NCI-H1436 (cell line): ENCODE data around the gene PTPRE.

Source experiments
- DNase-seq: peaks from one replicate; lab custom pipeline; 2025; lab: John Stamatoyannopoulos, UW

The PTPRE gene

GRCh38 chr10:128000471-128001362 is 93.8 kb downstream of the PTPRE start:
- DNase-seq = no peak

GRCh38 chr10:128001363-128001745 is 94.5 kb downstream of the PTPRE start:
- DNase-seq = no peak

GRCh38 chr10:128001849-128002248 is 94.9 kb downstream of the PTPRE start:
- no peak for DNase-seq

GRCh38 chr10:128003521-128003920 is 96.6 kb downstream of the PTPRE start:
- no peak for DNase-seq

- DNase-seq = no peak
Measured at GRCh38 chr10:128005858-128006257, 99.0 kb downstream of the PTPRE start.

DNA sequence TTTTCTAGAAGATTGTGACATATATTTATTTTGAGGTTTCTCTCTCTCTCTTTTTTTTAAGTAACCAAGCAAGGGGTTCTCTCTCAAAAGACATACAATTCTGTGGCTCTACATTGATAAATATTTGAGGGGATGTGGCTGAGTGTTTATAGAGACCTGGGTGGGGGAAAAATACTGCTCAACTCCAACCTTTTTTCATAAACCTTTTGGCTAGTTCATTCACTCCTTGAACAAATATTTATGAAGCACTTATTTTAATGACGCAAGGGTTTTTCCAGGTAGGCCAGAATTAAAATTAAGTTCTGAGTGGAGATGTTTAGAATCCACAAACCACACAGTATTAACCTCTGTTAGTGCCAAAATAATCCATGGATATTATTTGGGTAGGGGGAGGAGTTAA is 100.2 kb downstream of the PTPRE start:
- DNase-seq = no peak

DNA sequence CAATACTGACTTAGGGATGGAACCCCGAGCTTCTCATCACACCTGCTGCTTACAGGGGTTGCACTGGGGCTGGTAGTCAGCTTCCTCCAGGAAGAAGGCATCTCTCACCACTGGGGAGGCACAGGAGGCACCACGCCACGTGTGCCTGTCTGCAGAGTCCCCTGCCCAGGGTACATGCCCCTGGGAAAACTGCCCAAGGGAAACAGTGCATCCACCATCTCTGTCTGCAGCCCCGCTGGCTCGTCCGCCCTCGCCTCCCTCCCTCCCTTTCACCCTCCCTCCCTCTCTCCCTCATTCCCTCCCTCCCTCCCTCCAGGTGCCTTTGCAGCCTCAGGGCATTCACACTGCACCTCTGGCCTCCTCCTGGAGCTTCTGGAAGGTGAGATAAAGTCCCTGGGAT is 101.1 kb downstream of the PTPRE start:
- no peak for DNase-seq

DNA sequence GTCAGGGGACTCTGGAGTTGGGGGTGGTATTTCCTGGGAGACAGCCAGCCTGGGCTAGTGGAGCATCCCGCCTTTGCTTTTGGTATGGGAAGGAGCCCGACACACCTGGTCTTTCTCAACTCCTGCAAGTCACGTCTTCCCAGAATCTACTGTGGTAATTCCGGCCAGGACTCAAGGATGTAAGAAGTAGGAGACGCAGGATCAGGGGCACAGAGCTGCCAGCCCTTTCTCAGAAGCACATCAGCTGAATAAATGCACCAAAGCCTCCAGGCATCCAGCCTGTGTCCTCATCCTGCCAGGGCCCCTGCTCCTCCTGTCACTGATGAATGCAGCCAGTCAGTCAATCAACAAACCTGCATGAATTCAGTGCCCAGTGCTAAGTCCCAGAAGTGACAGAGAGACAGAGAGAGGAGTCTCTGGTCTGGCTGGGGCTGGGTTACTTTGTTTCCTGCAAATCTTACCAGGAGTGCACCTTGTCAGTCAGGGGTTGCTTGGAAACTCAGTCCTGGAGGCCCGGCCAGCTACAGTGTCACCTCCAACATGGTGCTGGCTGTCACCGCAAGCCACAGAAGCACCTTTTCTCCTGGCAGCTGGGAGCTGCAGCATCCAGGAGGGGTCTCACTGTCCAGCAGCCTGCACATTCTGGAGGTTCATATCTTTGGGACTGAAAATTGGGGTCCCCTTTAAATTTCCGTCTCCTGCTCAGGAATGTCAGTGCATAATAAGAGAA is 101.8 kb downstream of the PTPRE start:
- no peak for DNase-seq

- no peak for DNase-seq
Measured at GRCh38 chr10:128009372-128010126, 102.6 kb downstream of the PTPRE start.

GRCh38 chr10:128011059-128011979 is 104.4 kb downstream of the PTPRE start:
- DNase-seq = peak; percentile 65

DNA sequence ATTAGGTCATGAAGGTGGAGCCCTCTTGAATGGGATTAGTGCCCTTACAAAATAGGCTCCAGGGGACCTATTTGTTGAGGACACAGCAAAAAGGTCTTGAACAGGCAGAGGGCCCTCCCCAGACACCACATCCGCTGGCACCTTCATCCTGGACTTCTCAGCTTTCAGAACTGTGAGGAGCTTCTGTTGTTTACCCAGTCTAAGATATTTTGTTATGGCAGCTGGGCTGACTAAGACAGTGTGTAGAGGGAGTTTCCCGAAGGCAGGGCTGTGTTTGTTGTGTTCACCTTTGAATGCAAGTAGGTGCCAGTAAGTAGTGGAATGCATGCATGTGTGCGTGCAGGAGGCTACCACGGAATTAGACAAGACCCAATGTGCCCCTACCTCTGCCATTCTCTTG is 106.7 kb downstream of the PTPRE start:
- DNase-seq = no peak

- no peak for DNase-seq
Measured at GRCh38 chr10:128014236-128014635, 107.3 kb downstream of the PTPRE start.

GRCh38 chr10:128016423-128017060 is 109.6 kb downstream of the PTPRE start:
- no peak for DNase-seq

- no peak for DNase-seq
Measured at GRCh38 chr10:128017822-128018221, 110.9 kb downstream of the PTPRE start.

GRCh38 chr10:128018236-128018635 is 111.3 kb downstream of the PTPRE start:
- DNase-seq = no peak

- DNase-seq = no peak
Measured at GRCh38 chr10:128018691-128019090, 111.8 kb downstream of the PTPRE start.

- no peak for DNase-seq
Measured at GRCh38 chr10:128022261-128023196, 115.6 kb downstream of the PTPRE start.

DNA sequence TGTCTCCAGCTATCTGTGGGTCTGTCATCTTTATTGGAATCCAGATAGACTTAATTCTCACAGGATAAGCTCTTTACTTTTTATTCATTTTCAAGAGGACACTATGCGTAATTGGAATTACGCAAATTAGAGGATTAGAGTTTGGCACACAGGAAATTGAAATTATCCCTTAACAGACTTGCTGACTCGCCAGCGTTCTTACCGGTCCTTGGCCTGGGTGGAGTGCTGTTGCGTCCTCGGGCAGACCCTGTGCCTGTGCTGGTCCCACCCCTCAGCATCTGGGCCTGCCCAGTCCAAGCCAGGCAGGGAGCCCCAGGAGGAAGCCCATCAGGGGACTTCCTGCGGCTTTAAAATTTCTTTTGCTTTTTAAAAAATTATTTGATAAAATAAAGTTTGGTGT is 117.5 kb downstream of the PTPRE start:
- no peak for DNase-seq

DNA sequence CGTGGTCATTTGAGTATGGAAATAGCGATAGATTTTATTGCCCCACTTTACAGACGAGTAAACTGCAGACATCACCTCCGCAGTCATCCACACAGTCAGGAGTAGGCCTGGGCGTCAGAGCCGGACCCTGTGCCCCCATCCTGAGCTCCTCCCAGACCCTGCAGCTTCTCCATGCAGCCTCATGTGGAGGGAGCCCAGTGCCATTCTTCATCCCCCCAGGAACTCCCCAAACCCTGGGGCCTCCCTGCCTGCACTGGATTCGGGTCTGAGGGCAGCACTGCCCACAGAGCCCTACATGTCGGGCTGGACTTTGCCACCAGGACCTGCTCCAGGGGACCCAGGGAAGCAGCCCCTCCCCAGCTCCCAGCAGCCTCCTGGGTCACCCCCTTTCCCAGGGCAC is 118.5 kb downstream of the PTPRE start:
- no peak for DNase-seq

GRCh38 chr10:128025951-128026350 is 119.0 kb downstream of the PTPRE start:
- DNase-seq = no peak
